ENCODE measurements around the gene RGS9BP. TPM values are rescaled to one million over a fixed set of nuclear protein-coding genes. Genes with fewer than 3 reads are reported as not detected.
"Not testable (repeated sequence)": the region's sequence is repeated elsewhere in the genome, so short reads cannot be mapped to it uniquely, and the experiment has no call there.

The RGS9BP gene, protein sequence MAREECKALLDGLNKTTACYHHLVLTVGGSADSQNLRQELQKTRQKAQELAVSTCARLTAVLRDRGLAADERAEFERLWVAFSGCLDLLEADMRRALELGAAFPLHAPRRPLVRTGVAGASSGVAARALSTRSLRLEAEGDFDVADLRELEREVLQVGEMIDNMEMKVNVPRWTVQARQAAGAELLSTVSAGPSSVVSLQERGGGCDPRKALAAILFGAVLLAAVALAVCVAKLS
- polyA plus RNA-seq (ENCODE audit: insufficient read length in 12 of 12), result under 1 TPM in 9 of 12 donors, not detected in 3; 0.07 to 0.53 (median 0.22) TPM
- long read RNA-seq, donor 1, result 0 reads
- long read RNA-seq, donor 2, result 0 reads
- long read RNA-seq, donor 3, partial matches to known transcripts, result 0 of 1 reads
- long read RNA-seq, donor 3, other reads (novel, unspliced or antisense), result 0 of 1 reads
- long read RNA-seq, donor 4, result 0 reads
- long read RNA-seq, donor 5, partial matches to known transcripts, result 0 of 1 reads
- long read RNA-seq, donor 5, other reads (novel, unspliced or antisense), result 0 of 1 reads
- long read RNA-seq, donor 6, result 0 reads
- long read RNA-seq, donor 7, result 0 reads
- long read RNA-seq, donor 8, result 0 reads
- long read RNA-seq, donor 9, partial matches to known transcripts, result 0 of 1 reads
- long read RNA-seq, donor 9, other reads (novel, unspliced or antisense), result 0 of 1 reads
- long read RNA-seq, donor 10, result 0 reads
- long read RNA-seq, donor 11, partial matches to known transcripts, result 0 of 1 reads
- long read RNA-seq, donor 11, other reads (novel, unspliced or antisense), result 0 of 1 reads

DNA sequence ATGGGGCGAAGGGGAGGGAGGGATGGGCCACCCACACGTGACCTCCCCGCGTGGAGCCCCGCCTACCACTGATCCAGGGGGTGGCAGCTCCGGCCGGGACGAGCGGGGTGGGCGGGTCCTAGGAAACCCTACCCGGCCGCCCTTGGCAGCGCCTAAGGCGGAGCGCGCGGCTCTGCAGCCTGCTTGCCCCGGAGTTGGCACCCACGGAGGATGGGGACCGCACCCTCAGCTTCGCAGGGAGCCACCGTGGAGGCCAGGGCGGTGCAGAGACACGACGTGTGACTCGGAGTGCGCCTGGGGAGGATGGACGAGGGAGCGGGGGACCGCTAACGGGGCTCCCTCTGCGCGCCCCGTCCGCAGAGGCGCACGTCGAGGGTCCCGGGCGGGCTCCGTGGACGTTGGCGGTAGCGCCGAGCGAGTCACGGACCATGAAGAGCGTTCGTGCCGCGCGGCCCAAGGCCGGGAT lies at the start of gene RGS9BP:
RGS9BP (plus strand) TSS at position 129 of the 466 bp plus-strand sequence. CDS start 416 bp downstream, outside the sequence.
- peak; percentile 37 for DNase-seq

DNA sequence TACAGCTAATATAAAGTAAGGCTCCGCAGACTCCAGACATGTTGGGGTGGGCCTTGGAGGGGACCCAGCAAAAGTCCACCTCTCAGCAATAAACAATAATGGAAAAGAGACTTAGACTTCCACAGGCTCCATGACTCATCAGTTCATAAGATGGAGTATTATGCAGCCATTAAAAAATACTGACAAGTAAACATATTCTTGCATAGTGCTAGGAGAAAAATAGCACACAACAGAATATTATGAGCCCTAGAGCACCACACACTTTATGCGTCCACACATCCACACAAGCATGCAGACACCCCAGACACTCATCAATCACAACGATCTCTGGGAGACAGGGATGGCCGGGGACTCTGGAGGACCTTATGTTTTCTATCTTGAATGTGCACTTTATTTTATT lies 48.7 kb upstream of the RGS9BP start:
- DNase-seq, result no peak

DNA sequence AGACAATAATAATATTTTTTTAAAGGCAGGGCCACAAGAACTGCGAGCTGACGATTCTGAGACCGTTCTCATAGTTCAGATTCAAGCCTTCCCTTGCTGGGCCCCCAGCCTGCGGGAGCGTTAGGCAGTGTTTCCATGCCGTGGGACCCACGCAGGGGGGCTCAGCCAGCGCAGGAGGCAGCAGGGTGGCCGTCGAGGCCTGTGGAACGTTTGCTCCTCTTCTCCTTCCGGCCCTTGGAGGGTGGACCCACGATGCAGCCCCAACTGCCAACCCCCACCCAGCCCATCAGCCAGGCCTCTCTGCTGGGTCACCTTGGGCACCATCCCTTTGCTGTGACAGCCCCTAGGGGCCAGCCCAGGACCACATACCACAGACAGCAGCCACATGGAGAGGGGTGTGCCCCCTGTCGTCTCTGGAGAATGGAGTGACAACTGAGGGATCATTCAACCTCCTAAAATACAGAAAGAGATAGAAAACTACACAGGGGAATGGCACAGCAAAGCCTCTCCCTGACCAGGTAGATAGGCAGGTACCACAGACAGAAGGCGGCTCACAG lies 47.9 kb upstream of the RGS9BP start:
- DNase-seq, result no peak

DNA sequence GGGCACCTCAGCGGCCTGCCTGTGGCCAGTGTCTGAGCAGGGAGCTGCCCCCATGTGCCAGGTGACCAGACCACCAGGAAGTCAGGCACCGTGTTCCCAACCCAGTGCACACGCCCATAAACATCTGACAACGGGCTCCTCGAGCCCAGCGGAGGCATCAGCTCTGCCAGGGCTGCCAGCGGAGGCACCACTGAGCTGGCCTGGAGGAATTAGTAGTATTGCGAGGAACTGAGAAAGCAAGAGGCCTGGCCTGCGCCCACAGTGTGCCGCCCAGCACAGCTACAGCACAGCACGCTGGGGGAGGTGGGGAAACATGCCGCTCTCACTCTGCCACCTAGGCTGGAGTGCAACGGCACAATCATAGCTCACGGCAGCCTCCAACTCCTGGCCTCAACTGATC lies 45.3 kb upstream of the RGS9BP start:
- DNase-seq, result no peak

DNA sequence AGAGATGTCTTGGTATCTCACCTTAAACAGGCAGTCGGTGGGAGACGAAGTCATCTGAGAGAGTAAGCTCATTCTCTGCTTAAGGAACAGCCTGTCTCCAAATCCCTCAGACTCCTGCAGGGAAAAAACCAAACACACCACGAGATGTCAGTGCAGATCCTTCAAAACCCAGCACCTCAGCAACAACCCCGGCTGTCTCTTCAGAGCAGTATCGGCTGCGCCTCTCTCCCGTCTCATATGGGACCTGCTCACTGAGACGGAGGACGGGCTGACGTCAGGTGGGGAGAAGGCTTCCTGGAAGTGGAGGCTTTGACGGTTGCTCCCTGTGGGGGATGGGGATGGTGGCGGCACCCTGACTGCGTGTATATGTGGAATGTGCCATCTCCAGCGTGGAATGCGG lies 44.3 kb upstream of the RGS9BP start:
- DNase-seq, result no peak

DNA sequence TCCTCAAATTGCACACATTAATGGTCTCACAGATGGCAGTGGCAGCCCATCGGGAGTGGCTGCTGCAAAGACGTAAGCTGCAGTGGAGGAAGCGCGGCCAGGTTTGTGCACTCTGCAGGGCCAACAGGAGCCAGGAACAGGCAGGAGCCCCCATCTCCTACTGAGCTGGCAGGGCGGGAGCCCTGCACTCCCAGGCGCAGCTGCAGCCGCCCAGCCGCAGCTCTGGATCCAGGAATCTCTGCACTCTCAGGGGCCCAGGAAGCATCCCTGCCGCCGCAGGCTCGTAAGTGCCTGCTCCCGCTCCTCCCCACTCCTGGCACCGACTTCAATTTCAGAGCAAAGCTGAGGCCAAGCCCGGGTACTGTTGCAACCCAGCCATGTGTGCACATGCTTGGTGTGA lies 38.2 kb upstream of the RGS9BP start:
- no peak for DNase-seq

DNA sequence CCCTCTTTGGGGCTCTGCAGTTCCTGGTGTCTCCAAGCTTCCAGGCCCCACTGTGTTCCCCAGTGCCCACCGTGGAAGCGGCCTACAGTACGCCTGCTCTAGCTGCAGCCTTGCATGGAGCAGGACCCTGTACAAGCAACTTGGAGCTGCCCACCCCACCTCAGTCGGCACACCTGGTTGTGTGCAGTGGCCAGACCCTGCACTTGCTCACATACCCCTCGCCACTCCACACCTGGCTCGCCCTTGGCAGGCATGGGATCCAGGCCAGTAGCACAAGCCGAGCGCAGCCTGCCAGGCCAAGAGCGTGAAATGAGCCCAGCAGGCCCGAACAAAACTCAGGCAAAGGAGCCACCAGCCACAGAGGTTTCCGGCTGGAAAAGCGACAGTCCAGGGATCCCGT lies 37.0 kb upstream of the RGS9BP start:
- DNase-seq, result no peak

DNA sequence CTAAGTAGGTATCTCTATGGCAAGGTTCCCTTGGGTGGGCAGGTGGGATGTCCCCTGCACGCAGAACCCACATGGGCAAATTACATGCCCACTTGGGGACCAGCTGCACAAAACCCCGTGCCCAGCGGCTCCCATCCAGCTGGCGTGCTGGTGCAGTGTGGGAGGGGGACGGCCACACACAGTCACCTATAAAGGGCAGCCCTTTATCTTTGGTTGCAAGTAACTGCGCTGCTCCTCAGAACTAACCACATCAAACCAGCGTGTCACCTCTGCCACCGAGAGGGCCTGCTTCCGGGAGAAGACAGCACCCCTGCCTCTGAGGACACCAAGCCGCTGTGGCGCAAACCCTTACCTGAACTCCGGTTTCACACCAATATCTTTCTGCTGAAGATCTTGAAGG lies 32.9 kb upstream of the RGS9BP start:
- no peak for DNase-seq

DNA sequence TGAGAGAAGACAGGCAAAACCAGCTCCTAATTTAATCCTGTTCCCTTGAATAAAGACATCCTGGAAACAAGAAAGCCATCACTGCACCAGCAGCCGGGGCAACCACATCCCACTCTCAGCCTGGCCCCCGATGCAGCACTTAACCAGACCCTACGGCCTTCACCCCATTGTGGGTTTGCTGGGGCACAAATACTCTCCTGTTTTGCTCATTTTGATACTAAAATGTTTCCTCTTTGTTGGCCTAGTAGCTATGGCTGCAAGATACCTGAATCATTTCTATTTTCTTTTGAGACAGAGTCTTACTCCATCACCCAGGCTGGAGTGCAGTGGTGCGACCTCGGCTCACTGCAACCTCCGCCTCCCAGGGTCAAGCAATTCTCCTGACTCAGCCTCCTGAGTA lies 29.1 kb upstream of the RGS9BP start:
- DNase-seq, result no peak

DNA sequence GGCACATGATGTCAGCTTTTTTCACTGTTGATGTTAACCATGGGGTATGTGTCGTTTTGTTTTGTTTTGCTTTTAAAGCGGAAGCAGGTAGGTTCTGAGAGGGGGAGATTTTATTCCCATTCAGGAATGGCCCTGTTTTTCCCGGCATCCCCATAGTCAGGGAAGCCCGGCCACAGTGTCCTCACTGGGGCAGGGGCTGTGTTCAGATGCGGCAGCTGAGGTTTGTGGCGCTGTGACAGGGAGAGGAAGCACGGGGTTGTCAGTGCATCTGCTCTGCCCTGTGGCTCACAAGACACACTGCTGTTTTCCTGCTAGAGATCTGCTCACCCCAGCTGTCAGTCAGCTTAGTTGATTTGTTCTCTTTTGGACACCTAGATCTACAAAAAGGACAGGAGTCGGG lies 28.3 kb upstream of the RGS9BP start:
- no peak for DNase-seq

DNA sequence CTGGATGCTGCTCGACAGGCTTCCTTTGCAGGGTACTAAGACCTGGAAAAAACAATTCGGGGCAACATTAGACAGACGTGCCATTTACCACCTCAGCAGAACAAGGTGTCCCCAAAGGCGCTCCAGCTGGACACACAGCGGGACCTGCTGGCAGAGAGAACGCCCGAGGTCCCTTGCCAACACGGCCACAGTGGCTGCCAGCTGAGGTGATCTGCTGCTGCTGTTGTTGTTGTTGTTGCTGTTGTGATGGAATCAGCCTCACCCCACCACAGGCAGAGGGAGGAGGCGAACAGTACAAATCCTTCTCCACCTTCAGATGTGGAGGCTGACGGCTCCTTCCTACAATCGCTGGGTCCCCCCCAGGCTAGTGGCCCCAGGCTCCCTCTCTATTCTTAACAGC lies 25.9 kb upstream of the RGS9BP start:
- DNase-seq, result no peak

DNA sequence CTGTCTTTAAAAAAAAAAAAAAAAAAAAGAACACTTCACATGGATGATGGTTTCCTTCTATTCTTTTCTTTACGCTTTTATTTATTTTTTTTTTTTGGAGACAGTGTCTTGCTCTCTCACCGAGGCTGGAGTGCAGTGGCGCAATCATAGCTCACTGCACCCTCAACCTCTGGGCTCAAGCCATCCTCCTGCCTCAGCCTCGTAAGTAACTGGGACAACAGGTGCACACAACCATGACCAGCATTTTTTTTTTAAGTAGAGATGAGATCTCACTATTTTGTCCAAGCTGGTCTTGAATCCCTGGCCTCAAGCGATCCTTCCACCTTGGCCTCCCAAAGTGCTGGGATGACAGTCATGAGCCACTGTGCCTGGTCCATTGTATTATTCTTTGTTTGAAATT lies 25.0 kb upstream of the RGS9BP start:
- DNase-seq, result no peak

DNA sequence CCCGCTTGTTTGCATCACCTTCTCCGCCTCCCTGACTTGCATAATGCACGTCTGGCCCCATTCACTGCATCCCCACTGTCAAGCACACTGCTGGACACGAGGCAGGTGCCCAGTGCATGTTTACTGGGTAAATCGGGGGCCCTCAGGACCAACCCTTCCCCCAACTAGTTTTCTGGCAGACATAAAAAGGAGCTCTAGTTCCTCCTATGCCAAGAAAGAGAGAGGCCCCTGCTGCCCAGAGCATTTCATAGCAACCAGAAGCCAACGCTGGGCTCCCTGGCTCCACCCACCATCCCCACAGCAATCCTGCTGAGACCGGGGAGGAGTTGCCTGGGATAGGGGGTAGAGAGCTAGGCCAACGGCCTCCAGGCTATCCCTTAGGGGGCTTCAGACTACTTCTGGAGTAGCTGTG lies 23.9 kb upstream of the RGS9BP start:
- no peak for DNase-seq

DNA sequence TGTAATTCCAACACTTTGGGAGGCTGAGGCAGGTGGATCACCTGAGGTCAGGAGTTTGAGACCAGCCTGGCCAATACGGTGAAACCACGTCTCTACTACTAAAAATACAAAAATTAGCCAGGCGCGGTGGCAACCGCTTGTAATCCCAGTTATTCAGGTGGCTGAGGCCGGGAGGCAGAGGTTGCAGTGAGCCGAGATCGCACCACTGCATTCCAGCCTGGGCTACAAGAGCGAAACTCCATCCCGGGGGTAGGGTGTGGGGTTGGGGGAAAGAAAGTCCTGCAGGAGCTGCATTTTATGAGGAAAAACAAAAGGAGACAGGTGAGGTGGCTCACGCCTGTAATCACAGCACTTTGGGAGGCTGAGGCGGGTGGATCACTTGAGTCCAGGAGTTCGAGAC lies 23.3 kb upstream of the RGS9BP start:
- DNase-seq, result not testable (repeated sequence)

DNA sequence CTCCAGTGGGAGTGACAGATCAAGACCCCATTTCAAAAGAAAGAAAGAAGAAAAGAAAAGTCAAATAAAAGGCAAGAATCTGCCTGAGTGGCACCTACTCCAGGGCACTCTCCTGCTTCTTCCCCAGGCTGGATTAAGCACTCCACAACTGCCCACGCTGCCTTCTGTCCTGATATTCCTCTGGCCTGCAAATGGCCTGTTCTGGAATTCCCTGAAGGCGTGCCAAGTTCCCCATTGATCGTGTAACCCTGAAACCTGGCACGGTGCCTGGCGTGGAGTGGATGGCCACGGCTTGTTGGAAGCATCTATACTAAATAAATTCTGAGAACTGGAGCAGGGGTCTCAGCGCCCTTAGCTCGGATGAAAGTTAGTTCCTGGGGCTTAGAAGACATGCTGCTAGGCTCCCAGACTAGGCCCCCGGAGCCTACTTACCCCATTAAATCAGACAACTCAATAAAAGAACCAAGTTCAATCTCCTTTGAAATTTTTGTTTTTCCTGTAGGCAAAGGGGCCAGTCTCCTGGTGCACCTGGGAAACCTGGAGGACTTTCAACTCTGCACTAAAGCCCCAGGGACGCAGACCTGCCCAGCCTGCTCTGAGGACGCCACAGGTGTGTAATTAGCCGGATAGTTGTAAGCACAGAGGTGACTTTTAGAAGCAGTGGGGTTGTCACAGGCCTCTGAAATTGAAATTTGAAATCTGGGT lies 22.6 kb upstream of the RGS9BP start:
- no peak for DNase-seq

DNA sequence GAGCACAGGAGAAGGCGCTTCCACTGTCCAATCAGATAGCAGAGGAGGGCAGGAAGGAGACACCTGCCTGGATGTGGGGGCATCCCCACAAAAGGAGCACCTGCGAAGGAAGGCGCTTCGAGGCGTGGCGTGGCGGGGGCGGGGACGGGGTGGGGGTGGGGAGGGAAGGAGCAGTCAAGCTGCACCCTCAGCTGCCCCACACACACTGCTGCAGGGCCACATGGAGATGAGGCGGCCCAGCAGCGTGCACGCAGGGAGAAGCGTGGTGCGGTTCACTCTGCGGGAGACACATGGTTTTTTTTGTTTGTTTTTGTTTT lies 22.1 kb upstream of the RGS9BP start:
- no peak for DNase-seq

DNA sequence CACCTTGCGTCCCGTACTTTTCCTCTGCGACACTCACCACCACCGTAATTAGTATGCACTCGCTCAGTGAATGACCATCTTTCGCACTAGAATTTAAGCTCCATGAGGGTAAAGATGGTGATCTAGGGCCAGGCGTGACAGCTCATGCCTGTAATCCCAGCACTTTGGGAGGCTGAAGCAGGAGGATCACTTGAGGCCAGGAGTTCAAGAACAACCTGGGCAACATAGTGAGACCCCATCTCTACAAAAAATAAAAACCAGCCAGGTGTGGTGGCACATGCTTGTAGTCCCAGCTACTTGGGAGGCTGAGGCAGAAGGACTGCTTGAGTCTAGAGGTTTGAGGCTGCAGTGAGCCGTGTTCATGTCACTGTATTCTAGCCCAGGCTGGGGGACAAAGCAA lies 19.3 kb upstream of the RGS9BP start:
- DNase-seq, result not testable (repeated sequence)

DNA sequence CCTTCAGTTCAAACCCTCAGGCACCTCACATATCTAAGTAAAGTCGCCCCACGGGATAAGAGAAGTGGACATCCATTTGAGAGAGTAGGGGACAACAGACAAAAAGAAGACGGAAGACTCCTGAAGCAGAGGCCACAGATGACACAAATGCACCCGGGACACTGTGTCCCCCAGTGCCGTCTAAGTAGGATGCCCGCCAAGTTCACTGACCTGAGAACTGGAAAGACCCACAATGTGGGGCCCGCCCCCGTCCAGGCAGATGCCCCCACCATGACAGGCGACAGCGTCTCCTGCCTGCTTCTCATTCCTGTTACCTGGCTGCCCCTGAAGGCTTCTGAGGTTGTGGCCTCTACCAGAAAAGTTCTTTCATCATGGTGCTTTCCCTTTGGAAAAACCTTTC lies 17.6 kb upstream of the RGS9BP start:
- DNase-seq, result no peak

DNA sequence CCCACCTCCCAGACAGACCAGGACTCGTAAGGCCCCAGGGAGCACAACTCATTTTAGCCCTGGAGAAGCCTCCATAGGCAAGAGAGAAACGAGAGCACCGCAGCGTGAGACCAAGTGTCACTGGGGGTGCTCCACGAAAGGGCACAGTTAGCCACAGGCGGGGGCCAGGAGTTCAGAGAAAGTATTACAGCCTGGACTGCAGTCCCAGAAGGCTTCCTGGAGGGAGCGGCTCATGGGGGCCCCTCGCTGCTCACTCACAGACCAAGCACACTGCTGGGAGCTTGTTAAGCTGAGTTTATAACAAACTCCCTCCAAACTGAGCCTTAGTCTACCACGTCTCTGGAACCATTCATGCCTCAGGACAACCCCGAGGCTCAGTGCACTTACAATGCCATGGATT lies 17.1 kb upstream of the RGS9BP start:
- DNase-seq, result no peak

DNA sequence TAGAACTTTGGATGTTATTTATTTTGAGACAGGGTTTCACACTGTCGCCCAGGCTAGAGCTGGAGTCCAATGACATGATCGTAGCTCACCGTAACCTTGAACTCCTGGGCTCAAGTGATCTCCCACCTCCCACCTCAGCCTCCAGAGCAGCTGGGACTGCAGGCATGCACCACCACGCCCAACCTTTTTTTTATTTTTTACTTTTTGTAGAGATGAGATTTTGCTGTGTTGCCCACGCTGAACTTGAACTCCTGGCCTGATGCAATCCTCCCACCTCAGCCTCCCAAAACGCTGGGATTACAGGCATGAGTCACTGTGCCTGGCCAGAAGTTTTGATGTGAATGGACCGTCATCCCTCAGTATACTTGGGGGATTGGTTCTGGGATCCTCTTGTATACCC lies 14.3 kb upstream of the RGS9BP start:
- DNase-seq, result no peak

DNA sequence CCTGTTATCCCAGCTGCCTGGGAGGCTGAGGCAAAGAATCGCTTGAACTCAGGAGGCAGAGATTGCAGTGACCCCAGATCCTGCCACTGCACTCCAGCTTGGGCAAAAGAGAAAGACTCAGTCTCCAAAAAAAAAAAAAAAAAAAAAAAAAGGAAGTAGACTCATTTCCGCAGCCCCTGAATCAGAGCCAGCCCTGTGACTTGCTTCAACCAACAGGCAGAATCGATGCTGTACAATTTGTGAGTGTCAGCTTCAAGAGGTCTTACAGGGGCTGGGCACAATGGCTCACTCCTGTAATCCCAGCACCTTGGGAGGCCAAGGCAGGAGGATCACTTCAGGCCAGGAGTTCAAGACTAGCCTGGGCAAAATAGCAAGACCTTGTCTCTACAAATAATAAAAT lies 13.5 kb upstream of the RGS9BP start:
- no peak for DNase-seq

DNA sequence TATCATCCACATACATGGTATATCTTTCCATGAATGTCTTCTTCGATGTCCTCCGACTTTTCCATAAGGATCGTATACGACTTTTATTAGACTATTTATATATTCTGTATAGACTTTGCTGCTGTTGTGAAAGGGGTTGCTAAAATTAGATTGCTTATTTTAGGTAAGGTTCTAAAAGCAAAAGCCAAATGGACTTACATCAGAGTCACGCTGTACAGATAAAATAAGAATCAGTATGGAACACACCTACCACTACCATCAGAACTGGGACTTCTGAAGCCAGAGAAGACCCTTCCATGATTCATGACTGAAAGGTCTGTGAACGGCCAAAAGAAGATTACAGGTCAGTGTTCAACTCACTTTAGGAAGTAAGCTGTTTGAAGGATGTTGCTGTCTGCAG lies 9.6 kb upstream of the RGS9BP start:
- DNase-seq, result no peak

Data from muscle of arm (tissue), 14 donors.